RPMI8226 (cell line): Measurements from ENCODE around the gene KCNJ10.

Experiments used
- DNase-seq: peaks from one replicate; pipeline ENCODE4 v3.0.0-alpha.2; 2015

KCNJ10 gene

GRCh38 chr1:160020196-160020595 is 49.8 kb downstream of the KCNJ10 start:
- DNase-seq: peak; percentile 93

GRCh38 chr1:160018900-160019299 is 51.1 kb downstream of the KCNJ10 start:
- DNase-seq: no peak

DNA sequence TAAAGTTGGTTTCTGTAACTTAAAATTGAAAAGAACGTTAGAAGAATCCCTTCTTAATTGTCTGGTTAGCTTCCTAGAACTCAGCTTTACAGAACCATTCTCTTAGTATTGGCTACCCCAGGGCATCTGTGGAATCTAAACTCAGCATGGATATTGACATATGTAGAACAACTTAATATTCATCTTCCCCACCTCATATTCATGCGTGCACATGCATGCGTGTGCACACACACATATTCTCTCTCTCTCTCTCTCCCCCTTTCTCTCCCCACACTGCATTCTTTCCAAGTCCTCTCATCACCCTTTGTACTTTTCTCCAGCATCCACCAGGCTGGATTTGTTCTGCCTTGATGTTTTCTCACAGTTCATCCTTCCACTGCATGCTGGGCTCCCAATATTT is 51.6 kb downstream of the KCNJ10 start:
- no peak for DNase-seq

- DNase-seq: no peak
Observed at GRCh38 chr1:160017592-160017991, 52.4 kb downstream of the KCNJ10 start.

DNA sequence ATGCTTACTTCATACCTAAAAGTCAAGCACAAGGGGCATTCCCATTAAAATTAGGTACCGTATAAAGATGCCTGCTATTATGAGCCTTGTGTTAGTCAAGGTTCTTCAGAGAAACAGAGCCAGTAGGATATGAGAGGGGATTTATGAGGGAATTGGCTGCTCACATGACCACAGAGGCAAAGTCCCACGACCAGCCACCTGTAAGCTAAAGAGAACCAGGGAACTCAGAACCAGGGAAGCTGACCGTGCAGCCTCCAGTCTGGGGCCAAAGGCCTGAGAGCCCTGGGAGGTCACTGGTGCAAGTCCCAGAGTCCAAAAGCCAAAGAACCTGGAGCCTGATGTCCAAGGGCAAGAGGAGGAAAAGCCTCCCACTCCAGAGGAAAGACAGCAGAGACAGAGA is 58.2 kb downstream of the KCNJ10 start:
- no peak for DNase-seq

GRCh38 chr1:160009801-160010200 is 60.2 kb downstream of the KCNJ10 start:
- no peak for DNase-seq

DNA sequence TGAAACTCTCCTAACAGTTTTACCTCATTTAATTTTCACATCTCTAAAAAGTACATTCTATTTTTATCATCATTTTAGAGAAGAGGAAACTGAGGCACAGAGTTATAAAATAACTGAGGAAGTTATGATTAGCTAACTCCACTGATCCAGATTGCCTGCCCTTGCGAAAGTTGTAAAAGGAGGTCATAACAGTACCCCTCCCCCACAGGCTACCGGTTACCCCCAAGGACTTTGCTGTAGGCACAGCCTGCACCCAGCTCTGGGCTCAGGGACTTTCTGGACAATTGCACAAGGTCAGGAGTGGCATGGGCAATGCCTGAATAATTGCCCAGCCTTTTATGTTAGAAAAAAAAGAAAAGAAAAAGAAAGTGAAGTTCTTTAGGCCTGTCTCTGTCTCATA is 60.9 kb downstream of the KCNJ10 start:
- no peak for DNase-seq

GRCh38 chr1:160007577-160008200 is 62.3 kb downstream of the KCNJ10 start:
- DNase-seq: peak; percentile 64

GRCh38 chr1:160006312-160006940 is 63.5 kb downstream of the KCNJ10 start:
- DNase-seq: peak; percentile 89

DNA sequence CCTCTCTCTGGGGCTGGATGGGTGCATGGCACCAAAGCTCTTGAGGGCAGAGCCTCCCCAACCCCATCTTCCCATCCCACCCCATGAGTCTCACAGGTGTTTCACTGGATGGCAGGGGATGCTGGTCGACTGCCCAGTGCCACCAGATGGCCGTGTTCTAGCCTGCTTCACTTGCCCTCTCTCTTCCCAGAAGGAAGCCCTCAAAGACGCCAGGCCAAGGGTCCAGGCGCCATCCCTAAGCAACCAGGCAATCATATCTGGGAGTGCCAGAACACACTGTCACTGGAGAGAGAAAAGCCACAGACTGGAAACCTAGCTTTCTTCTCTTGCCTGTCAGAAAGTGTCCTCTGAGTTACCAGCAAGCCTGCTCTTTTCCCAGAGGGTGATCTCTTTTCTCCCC is 64.9 kb downstream of the KCNJ10 start:
- no peak for DNase-seq

- DNase-seq: no peak
Observed at GRCh38 chr1:160004425-160004824, 65.5 kb downstream of the KCNJ10 start.

- no peak for DNase-seq
Observed at GRCh38 chr1:160004001-160004400, 66.0 kb downstream of the KCNJ10 start.

DNA sequence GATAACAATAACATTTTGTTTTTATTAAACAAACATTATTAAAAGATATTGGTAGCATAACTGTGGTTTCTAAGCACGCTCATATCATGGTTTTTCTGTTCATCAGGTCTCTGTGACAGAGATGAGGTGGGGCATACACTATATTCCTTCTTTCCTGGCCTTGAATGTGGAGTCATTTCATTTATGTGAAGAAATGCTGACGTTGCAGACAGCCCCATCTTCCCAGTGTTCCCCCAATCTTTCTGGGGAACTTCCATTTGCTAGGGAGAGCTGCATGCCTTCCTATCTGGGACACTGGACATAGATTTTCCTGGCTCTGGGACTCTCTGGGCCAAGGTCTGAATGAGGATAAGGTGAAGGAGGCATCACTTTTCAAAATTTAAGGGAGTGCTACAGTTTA is 68.5 kb downstream of the KCNJ10 start:
- DNase-seq: no peak

- no peak for DNase-seq
Observed at GRCh38 chr1:159999204-159999603, 70.8 kb downstream of the KCNJ10 start.

DNA sequence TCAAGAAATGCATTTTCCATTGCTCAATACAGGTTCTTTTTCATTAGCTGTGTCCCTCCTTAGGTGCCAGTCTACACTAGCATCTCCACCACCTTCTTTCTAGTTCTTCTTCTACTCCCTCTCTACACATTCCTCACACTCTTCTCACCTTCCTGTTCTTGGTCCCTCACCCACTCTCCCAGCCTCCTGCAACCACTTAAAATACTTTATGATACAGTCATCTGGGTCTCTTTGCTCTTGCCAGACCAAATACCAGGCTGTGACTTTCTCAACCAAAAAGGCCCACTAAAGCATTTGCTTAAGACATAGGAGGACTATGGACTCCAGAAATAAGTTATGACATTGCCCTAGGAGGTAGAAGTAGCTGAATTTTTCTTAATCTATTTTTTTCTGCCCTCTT is 73.3 kb downstream of the KCNJ10 start:
- DNase-seq: no peak

DNA sequence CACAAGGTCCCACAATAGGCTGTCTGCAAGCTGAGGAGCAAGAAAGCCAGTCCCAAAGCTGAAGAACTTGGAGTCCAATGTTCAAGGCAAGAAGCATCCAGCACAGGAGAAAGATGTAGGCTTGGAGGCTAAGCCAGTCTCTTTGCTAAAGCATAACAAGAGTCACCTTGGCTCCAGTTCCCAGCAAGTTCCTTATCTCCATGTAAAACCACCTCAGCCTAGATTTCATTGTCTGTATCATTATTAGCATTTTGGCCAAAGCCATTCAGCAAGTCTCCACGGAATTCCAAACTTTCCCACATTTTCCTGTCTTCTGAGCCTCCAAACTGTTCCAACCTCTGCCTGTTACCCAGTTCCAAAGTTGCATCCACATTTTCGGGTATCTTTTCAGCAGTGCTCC is 75.1 kb downstream of the KCNJ10 start:
- DNase-seq: no peak

- no peak for DNase-seq
Observed at GRCh38 chr1:159993911-159994310, 76.0 kb downstream of the KCNJ10 start.

- no peak for DNase-seq
Observed at GRCh38 chr1:159992161-159992560, 77.8 kb downstream of the KCNJ10 start.

- peak; percentile 23 for DNase-seq
Observed at GRCh38 chr1:159991513-159991912, 78.4 kb downstream of the KCNJ10 start.

DNA sequence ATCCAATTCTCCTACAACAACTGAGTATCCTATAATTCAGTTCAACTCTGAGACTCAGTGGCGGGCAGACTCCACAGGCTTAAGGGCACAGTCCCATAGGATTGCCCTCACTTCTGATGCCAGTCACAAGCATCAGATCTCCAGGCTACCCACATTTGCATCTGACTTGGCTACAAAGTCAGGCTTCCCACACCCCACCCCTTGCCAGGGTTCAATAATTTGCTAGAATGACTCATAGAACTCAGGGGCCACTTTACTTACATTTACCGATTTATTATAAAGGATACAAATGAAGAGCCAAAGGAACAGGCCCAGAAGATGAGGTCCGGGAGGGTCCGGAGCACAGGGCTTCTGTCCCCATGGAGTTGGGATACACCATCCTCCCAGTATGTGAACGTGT is 80.0 kb downstream of the KCNJ10 start:
- DNase-seq: no peak

GRCh38 chr1:159989581-159989980 is 80.4 kb downstream of the KCNJ10 start:
- DNase-seq: no peak

- DNase-seq: no peak
Observed at GRCh38 chr1:159988006-159988405, 82.0 kb downstream of the KCNJ10 start.

DNA sequence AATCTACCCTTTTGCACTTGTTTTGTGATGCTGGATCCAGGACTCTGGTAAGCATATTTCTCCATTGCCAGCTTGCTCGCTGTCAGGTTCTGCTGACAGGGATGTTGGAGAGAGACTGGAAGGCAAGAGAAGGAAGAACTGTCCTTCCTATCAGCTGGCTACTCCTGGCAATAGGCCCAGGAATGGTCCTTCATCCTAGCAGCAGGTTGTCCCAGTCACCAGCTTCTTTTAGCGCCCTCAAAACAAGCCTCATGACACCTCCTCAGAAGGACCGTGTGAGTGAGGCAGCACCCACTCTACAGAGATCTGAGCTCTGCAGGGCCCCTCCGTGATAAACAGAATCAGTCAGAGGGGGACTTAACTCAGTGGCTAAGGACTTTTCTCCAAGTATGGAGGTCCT is 82.8 kb downstream of the KCNJ10 start:
- no peak for DNase-seq

DNA sequence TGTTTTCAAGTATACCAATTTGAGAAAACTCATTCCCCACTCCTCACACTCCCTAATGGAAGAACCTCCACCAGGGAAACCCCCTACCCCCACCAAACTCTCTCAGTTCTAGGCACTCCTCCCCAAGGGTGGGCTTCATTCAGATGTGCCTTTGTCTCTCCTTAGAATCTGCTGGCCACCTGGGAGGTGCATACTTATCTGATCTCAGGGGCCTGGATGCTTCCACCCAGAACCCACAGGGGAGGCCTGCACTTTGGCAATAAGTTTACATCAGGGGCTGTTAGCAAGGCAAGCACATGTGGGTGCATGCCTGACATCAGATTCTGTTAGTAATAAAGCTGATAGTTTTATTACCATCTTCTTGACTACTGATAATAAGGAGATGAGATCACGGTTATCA is 83.4 kb downstream of the KCNJ10 start:
- DNase-seq: no peak

- no peak for DNase-seq
Observed at GRCh38 chr1:159986093-159986492, 83.9 kb downstream of the KCNJ10 start.
